Measurements from ENCODE around the gene MED25.

MED25 gene

DNA sequence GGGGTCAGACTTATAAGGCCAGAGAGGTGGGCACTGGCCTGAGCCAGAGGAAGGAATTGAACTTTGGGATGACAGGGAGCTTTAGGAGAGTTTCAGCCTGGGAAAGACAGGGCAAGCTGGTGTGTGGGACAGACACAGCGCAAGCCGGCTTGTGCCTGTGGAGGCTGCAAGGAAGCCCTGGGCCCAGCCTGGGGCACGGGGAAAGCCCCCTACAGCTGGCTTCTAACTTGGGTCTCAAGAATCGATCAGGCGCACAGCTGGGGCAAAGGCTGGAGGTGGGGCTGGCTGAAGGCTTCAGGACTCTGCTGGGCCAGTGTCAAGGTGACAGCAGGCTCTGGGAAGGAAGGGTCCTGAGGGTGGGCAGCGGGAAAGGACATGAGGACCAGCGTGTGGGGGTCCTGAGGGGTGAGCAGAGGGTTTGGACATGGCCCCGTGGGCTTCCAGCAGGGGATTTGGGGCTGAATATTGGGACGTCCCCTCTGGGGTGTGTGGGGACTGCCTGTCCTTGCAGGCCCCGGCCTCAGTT is 35.8 kb downstream of the MED25 start:
- DNase-seq = no peak
- in situ Hi-C loops (cut with MboI; ENCODE audit: low pct_unique_long_range_greater_than_20kb, low sequenced_read_pairs) = no loop called here

DNA sequence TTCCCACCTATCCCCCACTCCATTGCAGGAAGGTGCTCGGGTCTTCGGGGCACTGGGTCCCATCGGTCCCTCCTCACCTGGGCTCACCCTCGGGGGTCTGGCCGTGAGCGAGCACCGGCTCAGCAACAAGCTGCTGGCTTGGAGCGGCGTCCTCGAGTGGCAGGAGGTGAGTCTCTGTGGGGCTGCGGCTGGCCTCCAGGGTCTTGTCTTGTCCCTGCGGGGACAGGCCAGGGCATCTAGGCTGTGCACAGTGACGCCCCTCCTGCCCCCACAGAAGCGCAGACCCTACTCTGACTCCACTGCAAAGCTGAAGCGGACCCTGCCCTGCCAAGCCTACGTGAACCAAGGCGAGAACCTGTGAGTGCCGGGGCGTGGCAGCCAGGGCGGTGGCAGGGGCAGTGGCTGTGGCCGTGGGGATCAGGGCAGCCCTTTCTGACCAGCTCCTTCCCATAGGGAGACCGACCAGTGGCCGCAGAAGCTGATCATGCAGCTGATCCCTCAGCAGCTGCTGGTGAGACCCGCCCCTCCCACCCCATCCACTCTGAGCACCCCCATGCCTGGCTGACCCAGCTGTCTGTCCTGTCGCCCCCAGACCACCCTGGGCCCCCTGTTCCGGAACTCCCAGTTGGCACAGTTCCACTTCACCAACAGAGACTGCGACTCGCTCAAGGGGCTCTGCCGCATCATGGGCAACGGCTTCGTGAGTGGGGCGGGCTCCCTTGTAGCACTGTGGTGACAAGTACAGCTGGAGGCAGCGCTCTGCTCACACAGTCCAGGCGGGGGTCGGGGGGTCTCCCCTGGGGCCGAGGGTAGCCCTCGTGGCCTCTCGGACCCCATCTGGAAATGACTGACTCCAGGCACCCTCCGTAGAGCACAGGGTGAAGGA is 36.5 kb downstream of the MED25 start:
- in situ Hi-C loops (cut with MboI; ENCODE audit: low pct_unique_long_range_greater_than_20kb, low sequenced_read_pairs) = no loop called here

DNA sequence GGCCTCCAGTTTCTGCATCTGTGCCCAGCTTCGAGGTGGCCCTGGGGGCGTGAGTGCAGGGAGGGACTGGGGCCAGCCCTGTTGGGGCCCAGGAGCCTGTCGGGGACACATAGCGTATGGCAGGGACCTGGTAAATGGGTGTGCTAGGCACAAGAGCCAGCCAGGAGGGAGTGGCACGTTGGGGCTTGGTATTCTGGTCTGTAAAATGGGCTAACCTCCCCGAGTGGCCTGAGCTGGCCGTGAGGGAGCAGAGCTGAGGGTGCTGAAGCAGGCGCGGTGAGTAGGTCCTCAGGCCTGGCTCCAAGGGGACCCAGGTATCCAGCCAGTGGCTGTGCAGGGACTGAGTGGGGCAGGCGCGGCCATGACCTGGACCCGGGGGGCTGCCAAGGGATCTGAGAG is 37.2 kb downstream of the MED25 start:
- in situ Hi-C loops (cut with MboI; ENCODE audit: low pct_unique_long_range_greater_than_20kb, low sequenced_read_pairs) = no loop called here
- no peak for DNase-seq

More for the DNA sequence above, 36.5 kb downstream of the MED25 start:
- DNase-seq = no peak

DNA sequence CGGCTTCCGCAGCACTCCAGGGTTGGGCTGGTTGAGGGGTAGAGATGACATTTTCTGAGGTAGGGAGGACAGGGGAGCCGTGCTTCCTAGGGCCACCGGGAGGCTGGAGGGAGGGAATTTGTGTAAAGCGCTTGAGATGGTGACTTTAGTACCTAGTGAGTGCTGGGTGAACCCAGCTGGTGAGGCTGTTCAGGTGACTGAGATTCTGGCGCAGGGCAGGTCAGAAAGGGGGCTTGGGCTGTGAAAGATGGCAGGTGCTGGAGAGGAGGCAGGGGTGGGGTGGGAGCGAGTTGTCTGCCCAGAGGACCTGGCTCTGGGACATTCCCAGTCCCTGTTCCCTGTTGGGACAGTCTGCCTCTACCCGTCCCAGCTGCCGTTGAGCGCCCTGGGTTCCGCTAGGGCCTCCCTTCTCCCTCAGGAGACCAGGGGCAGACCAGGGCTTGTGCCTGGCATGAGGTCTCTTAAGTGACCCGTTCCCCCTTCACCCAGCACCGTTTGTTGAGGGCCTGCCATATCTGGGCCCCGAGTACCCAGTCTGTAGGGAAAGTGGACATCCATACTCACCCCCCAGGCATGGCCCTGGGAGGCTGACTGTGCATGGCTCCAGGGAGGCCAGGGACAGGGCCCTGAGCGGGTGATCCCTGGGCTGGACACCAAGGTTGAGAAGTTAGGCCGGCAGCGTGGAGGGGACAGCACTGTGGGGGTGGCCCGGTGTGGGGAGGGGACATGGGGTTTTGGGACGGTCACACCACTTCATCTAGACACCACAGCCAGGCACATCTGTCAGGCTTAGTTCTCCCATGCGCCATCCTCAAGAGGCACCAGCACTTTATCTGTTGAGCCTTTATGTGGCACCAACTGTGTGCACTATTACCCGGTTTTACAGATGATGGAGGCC is 37.8 kb downstream of the MED25 start:
- no peak for DNase-seq
- in situ Hi-C loops (cut with MboI; ENCODE audit: low pct_unique_long_range_greater_than_20kb, low sequenced_read_pairs) = no loop called here

DNA sequence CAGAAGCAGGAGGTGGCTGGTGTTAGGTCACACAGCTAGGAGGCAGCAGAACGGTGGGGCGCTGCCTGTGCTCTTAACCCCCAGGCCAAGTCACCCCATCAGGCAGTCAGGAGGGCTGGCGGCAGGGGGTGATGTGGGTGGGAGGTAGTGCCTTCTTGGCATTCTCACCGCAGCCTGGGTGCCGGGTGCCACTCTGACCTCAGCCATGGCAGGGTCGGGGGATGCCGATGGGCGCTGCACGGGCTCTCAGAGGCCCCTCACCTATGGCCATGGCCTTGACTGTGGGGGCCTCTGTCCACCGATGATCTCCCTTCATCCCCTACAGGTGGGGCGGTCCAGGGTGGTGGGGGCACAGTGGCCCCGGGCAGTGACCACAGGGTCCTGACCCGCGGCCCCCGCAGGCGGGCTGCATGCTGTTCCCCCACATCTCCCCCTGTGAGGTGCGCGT is 38.5 kb downstream of the MED25 start:
- DNase-seq = no peak
- in situ Hi-C loops (cut with MboI; ENCODE audit: low pct_unique_long_range_greater_than_20kb, low sequenced_read_pairs) = no loop called here

DNA sequence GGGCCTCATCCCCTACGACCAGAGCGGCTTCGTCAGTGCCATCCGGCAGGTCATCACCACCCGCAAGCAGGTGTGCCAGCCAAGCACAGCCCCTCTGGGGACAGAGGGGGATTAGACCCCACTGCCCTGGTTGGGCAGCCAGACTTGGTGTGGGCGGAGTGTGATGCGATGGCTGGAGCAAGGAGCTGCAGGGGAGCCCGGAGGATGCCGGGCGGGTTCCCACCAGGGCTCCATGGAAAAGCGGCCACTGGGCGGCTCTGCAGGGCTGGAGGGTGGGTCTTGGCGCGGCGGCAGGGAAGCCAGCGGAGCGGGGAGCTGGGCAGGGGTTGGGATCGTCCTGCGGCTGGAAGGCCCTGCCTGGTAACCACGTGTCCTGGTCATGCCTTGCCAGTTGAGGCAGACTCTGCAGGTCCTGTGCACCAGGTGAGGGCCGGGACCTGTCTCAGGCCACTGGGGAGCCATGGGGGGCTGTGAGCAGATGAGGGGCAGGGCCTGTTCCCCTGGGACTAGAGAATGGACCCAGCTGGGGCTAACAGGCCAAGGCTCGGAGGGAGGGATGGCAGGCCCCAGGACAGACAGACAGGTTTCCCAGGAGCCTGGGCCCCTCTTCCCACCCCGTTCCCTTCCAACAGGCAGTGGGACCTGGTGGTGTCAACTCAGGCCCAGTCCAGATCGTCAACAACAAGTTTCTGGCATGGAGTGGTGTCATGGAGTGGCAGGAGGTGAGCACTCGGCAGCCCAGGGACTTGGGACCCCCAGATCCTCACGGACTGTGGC is 39.2 kb downstream of the MED25 start:
- no peak for DNase-seq
- in situ Hi-C loops (cut with MboI; ENCODE audit: low pct_unique_long_range_greater_than_20kb, low sequenced_read_pairs) = no loop called here

DNA sequence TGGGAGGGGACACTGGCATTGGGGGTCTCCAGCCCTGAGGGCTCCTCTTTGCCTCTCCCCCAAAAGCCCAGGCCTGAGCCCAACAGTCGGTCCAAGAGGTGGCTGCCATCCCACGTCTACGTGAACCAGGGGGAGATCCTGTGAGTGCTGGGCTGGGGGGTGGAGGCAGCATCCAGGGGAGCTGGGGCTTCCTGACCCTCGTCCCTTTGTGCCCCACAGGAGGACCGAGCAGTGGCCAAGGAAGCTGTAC is 39.7 kb downstream of the MED25 start:
- no peak for DNase-seq
- in situ Hi-C loops (cut with MboI; ENCODE audit: low pct_unique_long_range_greater_than_20kb, low sequenced_read_pairs) = no loop called here

DNA sequence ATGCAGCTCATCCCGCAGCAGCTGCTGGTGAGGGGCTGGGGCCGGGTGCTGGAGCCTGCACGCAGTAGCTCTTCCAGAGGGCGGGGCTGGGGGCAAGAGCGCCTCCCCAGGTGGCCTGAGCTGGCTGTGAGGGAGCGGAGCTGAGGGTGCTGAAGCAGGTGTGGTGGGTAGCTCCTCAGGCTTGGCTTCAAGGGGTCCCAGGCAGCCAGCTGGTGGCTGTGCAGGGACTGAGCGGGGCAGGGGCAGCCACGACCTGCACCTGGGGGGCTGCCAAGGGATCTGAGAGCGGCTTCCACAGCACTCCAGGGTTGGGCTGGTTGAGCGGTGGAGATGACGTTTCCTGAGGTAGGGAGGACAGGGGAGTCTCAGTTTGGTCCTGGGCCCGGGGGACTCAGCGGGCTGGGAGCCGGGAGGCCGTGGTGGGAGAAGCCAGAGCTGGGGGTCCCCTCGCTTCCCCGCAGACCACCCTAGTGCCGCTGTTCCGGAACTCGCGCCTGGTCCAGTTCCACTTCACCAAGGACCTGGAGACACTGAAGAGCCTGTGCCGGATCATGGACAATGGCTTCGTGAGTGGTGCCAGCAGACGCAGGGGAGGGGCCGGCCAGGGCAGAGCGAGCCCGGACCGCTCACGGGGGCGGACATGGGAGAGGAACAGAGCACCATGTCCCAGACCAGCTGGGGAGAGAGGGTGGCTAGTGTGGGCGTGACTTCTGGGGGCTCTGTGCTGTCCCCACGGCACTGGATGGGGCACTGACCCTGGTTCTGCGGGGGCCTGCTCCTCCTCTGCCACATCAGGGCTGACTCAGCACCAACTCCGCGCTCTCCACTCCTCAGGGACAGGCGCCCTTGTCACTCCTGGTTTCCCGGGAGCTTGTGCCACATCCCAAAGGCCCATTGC is 40.2 kb downstream of the MED25 start:
- DNase-seq = no peak
- in situ Hi-C loops (cut with MboI; ENCODE audit: low pct_unique_long_range_greater_than_20kb, low sequenced_read_pairs) = no loop called here

DNA sequence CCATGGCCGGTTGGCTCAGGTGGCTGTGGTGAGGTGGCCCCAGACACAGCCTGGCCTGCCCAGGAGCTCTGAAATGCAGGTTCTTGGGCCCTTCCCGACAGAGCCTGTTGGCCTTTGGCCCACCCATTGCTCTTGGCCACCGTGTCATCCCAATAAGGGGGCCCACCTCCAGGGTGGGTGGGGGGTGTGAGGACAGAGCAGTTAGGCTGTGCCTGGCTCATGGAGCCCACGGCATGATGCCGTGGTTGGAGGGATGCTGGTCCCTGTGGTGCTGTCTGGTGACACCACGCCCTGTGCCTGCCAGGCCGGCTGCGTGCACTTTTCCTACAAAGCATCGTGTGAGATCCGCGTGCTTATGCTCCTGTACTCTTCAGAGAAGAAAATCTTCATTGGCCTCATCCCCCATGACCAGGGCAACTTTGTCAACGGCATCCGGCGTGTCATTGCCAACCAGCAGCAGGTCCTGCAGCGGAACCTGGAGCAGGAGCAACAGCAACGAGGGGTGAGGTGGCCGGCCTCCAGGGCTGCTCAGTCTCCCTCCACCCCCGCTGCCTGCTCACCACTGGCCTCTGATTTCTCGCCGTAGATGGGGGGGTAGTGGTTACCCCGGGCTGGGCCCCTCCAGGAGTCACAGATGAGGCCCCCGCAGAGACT is 41.7 kb downstream of the MED25 start:
- DNase-seq = no peak
- in situ Hi-C loops (cut with MboI; ENCODE audit: low pct_unique_long_range_greater_than_20kb, low sequenced_read_pairs) = no loop called here

DNA sequence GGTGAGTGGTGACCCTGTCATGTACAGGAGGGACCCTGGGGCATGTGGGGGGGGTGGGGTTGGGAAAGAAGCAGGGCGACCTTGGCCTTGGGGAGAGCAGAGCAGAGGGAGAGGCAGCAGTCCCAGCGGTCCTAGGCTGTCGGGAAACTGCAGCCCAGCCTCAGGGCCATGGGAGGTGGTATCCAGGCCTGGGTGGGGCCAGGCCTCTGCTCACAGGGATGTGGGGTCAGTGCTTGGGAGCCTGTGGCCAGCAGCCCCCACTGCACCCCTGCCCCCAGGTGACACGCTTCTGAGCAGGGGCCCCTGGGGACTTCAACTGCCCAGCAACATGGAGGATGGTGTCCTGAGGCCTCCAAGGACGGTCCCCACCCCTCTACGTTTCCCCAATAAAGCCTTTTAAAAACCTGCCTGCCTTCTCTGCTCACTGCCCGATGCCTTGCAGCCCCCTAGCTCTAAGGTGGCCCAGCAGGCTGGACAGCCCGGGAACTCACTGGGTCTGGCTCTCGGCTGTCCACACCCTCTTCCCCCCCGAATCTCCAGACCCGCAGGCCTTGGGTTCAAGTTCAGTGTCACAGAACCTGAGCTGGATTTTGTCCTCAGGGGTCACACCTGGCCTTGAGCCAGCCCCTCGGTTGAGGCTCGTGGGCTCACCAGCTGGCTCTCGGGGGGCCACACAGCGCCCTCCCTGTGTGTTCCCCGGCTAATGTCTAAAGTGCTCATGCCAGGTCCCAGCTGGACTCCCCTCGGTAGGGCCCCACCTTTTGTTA is 42.4 kb downstream of the MED25 start:
- in situ Hi-C loops (cut with MboI; ENCODE audit: low pct_unique_long_range_greater_than_20kb, low sequenced_read_pairs) = no loop called here
- no peak for DNase-seq

DNA sequence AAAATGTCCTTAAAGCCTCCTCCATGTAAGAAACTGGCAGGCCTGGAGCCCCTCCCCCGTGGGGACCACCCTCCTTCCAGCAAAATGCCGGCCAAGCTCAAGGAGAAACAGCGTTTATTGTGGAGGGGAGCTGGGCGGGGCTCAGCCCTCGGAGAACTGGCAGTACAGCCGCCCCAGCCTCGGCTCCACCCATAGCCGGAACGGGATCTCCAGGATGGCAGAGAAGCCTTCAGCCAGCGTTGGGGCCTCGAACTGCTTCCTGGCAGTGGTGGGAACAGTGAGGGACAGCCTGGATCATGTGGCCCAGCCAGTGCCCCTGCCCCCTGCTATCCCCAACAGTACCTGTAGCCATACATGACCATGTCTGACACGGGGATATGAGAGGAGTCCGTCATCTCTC is 43.0 kb downstream of the MED25 start:
- DNase-seq = no peak
- in situ Hi-C loops (cut with MboI; ENCODE audit: low pct_unique_long_range_greater_than_20kb, low sequenced_read_pairs) = no loop called here

DNA sequence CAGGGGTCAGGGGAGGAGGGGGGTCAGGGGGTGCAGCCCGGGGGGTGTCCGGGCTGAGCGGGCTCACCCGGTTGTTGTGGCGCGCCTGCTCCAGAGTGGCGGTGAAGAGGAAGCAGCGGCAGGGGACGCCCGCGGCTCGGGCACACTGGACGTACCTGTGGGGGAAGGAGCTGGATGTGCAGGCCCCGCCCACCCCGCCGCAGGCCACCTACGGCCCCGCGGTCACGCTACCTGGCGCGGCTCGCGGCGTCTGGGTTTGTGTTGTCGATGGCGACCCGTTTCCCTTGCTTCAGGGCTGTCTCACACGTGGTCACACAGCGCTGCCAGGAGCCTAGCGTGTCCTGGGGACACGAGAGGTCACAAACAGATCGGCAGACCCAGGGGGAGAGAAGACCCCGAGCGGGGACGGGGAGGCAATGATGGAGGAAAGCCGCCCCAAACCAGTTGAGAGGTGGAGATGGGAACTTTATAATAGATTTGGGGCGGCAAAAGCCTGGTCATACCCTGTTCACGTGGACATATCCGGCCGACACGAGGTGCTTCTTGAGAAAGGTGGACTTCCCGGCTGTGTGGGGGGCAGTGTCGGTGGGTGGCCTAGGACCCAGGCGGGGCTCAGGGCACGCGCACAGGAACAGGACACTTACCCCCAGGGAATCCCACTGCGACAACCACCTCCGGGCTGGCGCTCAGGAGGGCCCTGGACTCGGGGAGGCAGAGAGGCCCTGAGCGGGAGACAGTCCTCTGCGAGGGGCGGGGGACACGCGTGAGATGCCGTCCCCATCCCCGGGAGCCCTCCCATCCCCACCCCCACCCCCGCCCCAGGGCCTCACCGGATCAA is 43.7 kb downstream of the MED25 start:
- DNase-seq = no peak
- in situ Hi-C loops (cut with MboI; ENCODE audit: low pct_unique_long_range_greater_than_20kb, low sequenced_read_pairs) = no loop called here

DNA sequence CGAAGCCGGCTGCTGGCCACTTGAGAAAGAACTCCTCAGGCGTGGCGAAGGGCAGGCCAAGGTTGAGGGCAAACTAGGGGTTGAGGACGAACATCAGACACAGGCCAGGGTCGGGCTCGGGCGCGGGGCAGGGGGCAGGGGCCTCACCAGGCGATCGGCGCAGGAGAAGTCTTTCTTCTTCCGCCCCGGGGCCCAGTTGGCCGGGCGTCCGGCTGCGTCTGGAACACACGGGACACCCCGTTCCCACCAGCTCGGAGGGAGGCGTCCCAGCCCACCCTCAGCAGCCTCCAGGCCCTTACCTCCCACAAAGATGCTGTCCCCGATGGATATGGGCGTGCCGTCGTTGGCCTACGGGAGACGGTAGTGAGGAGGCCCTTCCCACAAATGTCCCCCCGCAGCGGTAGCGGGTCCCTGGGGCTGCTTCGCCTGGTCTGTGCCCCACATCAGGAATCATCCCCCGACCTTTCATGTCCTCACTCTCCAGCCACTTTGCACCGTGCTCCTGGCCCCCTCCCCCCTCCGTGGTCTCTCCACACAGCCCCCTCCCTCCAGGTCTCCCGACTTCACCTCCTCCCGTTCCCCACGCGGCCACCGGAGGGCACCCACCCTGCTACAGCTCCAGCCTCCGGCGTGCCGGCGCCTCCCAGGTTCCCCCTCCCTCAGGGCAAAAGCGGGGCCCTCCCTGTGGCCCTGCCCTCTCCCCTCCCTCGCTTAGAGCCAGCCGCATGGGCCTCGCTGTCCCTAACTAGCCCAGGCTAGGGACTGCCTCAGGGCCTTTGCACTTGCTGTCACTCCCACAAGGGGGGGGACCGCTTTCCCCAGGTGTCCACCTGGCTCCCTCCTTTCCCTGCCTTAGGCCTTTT is 44.5 kb downstream of the MED25 start:
- in situ Hi-C loops (cut with MboI; ENCODE audit: low pct_unique_long_range_greater_than_20kb, low sequenced_read_pairs) = no loop called here
- DNase-seq = peak; percentile 37

DNA sequence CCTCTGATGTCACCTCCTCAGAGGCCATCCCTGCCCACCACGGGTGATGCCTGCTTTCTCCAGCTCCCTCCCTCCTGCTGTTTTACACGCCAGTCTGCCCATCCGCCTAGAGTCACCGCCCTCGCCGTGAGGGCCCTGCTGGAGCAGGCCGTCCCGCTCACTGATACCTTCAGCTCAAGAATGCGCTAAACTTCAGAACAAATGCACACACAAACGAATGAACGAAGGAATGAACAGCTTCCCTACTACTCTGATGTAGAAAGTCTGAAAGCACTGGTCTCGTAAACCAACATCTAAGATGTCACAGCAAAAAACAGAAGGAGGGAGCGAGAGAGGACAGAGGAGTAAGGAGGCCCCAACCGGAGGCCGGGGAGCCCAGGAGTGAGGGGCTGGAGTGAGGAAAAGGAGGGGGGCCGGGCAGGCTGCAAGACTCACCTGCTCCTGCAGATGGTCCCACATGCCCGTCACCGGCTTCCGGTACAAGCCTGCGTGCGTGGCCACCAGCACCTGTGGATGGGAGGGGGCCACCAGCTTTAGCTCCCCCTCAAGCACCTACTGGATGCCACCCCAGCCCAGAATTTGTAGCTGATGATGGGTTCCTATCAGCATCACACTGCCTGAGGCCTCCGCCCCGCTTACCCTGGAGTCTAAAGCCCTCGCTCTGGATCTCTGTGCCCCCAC is 45.3 kb downstream of the MED25 start:
- in situ Hi-C loops (cut with MboI; ENCODE audit: low pct_unique_long_range_greater_than_20kb, low sequenced_read_pairs) = no loop called here
- DNase-seq = no peak

DNA sequence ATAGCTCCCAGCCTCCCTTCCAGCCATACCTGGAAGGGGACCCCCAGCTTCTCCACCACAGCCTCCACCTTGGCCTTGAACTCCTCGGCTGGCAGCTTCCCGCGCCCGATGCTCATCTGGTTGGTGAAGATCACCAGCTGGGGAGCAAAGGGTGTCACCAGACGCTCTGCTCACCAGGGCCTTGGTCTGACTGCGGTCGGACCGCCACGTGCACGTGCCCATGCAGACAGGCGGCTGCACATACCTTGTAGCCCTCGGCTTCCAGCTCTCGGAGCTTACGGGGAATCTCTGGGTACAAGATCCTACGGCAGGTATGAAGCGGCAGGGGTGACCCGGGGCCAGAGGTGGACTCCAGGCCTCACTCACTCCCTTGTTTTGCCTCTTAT is 45.8 kb downstream of the MED25 start:
- in situ Hi-C loops (cut with MboI; ENCODE audit: low pct_unique_long_range_greater_than_20kb, low sequenced_read_pairs) = no loop called here
- no peak for DNase-seq
